ENCODE results near the gene WNT2. TPM values are rescaled to one million over a fixed set of nuclear protein-coding genes. Genes with fewer than 3 reads are reported as not detected.
A peak's percentile ranks its signal among the peaks of the same experiment; 100 is the strongest.
"Not testable (repeated sequence)": the region's sequence is repeated elsewhere in the genome, so short reads cannot be mapped to it uniquely, and the experiment has no call there.

Gene WNT2
- total and polyA plus RNA-seq, 10 of the 15 experiments (the other 5 are each of a cell fraction or from before 2014, with no cell fraction given), result 0.07 to 0.34 (median 0.19) TPM

- CTCF ChIA-PET, result interaction anchor here (1.2 to 1.7 kb wide), 2 partner anchors 11 to 12 kb away, joined by 4 to 5 read pairs; no protein-coding TSS in a partner anchor
- H3K4me3 ChIP-seq; H3K79me2 ChIP-seq (ENCODE audit: control insufficient read depth, insufficient read depth, low read length); intact Hi-C loops (cut with micrococcal nuclease; ENCODE audit: unreplicated experiment); DNase-seq (ENCODE audit: low read depth, low spot score); H4K20me1 ChIP-seq (ENCODE audit: control insufficient read depth, insufficient read depth); FAIRE-seq; H3K27me3 ChIP-seq (replicated peaks in 1 of 2; ENCODE audit: control insufficient read depth in 2 of 2, insufficient read depth in 2 of 2, low read length in 1 of 2); POLR2A ChIA-PET; H3K36me3 ChIP-seq (ENCODE audit: control insufficient read depth in 2 of 2, insufficient read depth in 2 of 2, low read length in 1 of 2); RAD21 ChIA-PET (ENCODE audit: unreplicated experiment); H3K9me3 ChIP-seq (replicated peaks; ENCODE audit: control insufficient read depth, insufficient read depth, low read length); BruUV-seq (replicated peaks); H3K4me1 ChIP-seq (ENCODE audit: control insufficient read depth, insufficient read depth, low read length); H3K9ac ChIP-seq (ENCODE audit: control insufficient read depth, insufficient read depth, low read length); H3K27ac ChIP-seq (ENCODE audit: control insufficient read depth, insufficient read depth); ATAC-seq; in situ Hi-C loops (cut with MboI); H3K4me2 ChIP-seq (ENCODE audit: control insufficient read depth, insufficient read depth); H2AFZ ChIP-seq (ENCODE audit: control insufficient read depth, low read depth, low read length): not testable (repeated sequence)
- 50% methylated on average over 5 of the region's 5 CpGs for WGBS (ENCODE audit: insufficient coverage, insufficient replicate concordance, low lambda C conversion rate, missing lambda C conversion rate)
- SMC1A ChIA-PET (ENCODE audit: uncharacterized antibody, unreplicated experiment), result interaction anchor here (1.8 kb wide), 1 partner anchor 15 kb away, joined by 4 read pairs; no protein-coding TSS in a partner anchor
- TF ChIP-seq BHLHE40 (IDR thresholded peaks at IDR 0.05; ENCODE audit: borderline replicate concordance in 1 of 2, low read depth in 2 of 2, low read length in 1 of 2), result peak in 1 of 2 experiments; percentile 22; a peak in 1 of 4 replicates
These were observed 22.4 kb downstream of the WNT2 start for GRCh38 chr7:117300506-117300905.

- intact Hi-C loops (cut with micrococcal nuclease; ENCODE audit: unreplicated experiment), result no loop called here
These were observed 25.3 kb downstream of the WNT2 start for GRCh38 chr7:117297606-117298005.

More at GRCh38 chr7:117297606-117298005, 25.3 kb downstream of the WNT2 start:
- no peak for DNase-seq (ENCODE audit: low read depth, low spot score)
- ChIA-PET CTCF (interaction anchor here (1.2 to 1.6 kb wide), 2 partner anchors 9 to 15 kb away, joined by 4 to 6 read pairs; no protein-coding TSS in a partner anchor), SMC1A (ENCODE audit: uncharacterized antibody, unreplicated experiment) (interaction anchor here (0.6 to 1.4 kb wide), 4 partner anchors 8 to 54 kb away, joined by 3 read pairs; no protein-coding TSS in a partner anchor), RAD21 (ENCODE audit: unreplicated experiment) (no interaction called here), POLR2A (no interaction called here)
- Histone ChIP-seq H4K20me1 (ENCODE audit: control insufficient read depth, insufficient read depth) (no peaks in the 10 kb centered on the region), H3K9ac (ENCODE audit: control insufficient read depth, insufficient read depth, low read length) (no peak overlapping the region), H3K4me1 (ENCODE audit: control insufficient read depth, insufficient read depth, low read length) (no peaks in the 10 kb centered on the region), H3K36me3 (ENCODE audit: control insufficient read depth in 2 of 2, insufficient read depth in 2 of 2, low read length in 1 of 2) (no peaks in the 10 kb centered on the region), H3K9me3 (replicated peaks; ENCODE audit: control insufficient read depth, insufficient read depth, low read length) (no peaks in the 10 kb centered on the region), H3K27me3 (replicated peaks in 1 of 2; ENCODE audit: control insufficient read depth in 2 of 2, insufficient read depth in 2 of 2, low read length in 1 of 2) (no peaks in the 10 kb centered on the region), H3K79me2 (ENCODE audit: control insufficient read depth, insufficient read depth, low read length) (no peaks in the 10 kb centered on the region), H3K4me2 (ENCODE audit: control insufficient read depth, insufficient read depth) (no peak overlapping the region), H3K27ac (ENCODE audit: control insufficient read depth, insufficient read depth) (no peak overlapping the region), H2AFZ (ENCODE audit: control insufficient read depth, low read depth, low read length) (no peak overlapping the region), H3K4me3 (no peak overlapping the region)
- FAIRE-seq, result no peak
- no TSS peak for BruUV-seq (replicated peaks)
- TF ChIP-seq ZNF274 (IDR thresholded peaks at IDR 0.05; ENCODE audit: insufficient read depth, insufficient read length) (no peak), USF2 (IDR thresholded peaks at IDR 0.05; ENCODE audit: borderline replicate concordance, low read depth, low read length) (no peak), IRF4 (IDR thresholded peaks at IDR 0.05; ENCODE audit: low read depth, low read length) (no peak), FOXM1 (IDR thresholded peaks at IDR 0.05; ENCODE audit: low read depth, low read length) (no peak), CEBPZ (IDR thresholded peaks at IDR 0.05; ENCODE audit: low read depth, low read length) (no peak), SMAD1 (IDR thresholded peaks at IDR 0.05; ENCODE audit: low read depth, partially characterized antibody) (no peak)
- ATAC-seq, result no peak
- 62% methylated on average over 12 of the region's 12 CpGs for WGBS (ENCODE audit: insufficient coverage, insufficient replicate concordance, low lambda C conversion rate, missing lambda C conversion rate)
- in situ Hi-C loops (cut with MboI), result no loop called here

All from GM12878 (cell line).